H7 (cell line): ENCODE data around the gene APLN. TPM values are rescaled to one million over a fixed set of nuclear protein-coding genes. Genes with fewer than 3 reads are reported as not detected.
A peak's percentile ranks its signal among the peaks of the same experiment; 100 is the strongest.

Experiments used
- DNase-seq: peaks from one replicate; pipeline ENCODE4 v3.0.0; 2012
- H3K27me3 ChIP-seq: 2 replicates; pipeline ENCODE4 v1.6.0; 2011; ENCODE audit warnings: mild to moderate bottlenecking, low read length; ENCODE audit not compliant: control insufficient read depth, insufficient read depth
- H3K36me3 ChIP-seq: replicated peaks from 2 replicates; pipeline ENCODE4 v1.5.1; 2011; ENCODE audit warnings: low read length; ENCODE audit not compliant: control insufficient read depth, insufficient read depth
- H3K4me3 ChIP-seq: 2 replicates; pipeline ENCODE4 v1.5.1; 2011; ENCODE audit warnings: low read depth, mild to moderate bottlenecking, control low read depth, low read length, moderate library complexity; ENCODE audit not compliant: insufficient read depth
- total RNA-seq: library from RNA; depleted of rRNA; stranded (reverse); fragments of >200 nt; shearing (Covaris generic); gene quantifications from 2 replicates; pipeline ENCODE4 v1.2.3, GENCODE V29; 2014; rRNA removed

The APLN gene
- total RNA-seq, 1 experiment from 2014 or later, result 0.38 TPM

DNA sequence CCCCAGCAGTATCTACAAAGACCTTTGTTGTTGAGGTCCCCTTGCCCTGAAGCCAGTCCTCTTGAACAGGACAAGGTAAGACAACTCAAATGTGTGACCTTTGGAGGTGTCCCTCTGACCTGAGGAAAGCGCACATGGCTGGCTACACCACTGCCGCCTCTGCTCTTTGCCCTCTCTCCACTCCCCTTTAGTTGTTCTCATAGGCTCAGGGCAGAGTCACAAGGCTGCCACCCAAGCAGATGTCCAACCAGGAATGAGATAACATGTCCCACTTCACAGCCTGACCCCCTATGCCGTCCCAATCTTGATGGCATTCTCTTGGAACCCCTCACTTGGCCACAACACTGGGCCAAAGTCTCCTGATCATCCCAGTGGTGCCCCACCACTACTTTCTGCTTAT lies 46.3 kb downstream of the APLN start:
- DNase-seq, result no peak
- Histone ChIP-seq H3K4me3 (no peak overlapping the region), H3K27me3 (peaks cover 1% of the 10 kb centered on the region; the same call in 1 of the 2 replicates), H3K36me3 (no peaks in the 10 kb centered on the region)

DNA sequence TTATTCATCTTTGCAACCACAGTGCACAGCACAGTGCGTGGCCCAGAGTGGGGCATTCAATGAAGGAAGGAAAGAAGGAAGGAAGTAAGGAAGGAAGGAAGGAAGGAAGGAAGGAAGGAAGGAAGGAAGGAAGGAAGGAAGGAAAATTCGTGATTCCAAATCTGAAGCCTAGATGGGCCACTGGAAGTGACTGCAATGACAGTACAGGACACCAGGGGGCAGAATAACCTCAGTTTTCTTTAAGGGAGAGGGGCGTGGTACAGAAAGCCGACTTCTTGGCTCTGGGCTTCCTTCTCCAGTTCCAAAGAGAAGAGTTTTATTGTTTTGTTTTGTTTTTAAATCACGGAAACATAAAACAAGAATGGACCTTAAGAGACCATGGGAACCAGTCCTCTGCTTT lies 47.8 kb downstream of the APLN start:
- no peaks in the 10 kb centered on the region for H3K36me3 ChIP-seq
- peaks cover 1% of the 10 kb centered on the region; the same call in 1 of the 2 replicates for H3K27me3 ChIP-seq
- peak; percentile 85 for DNase-seq
- H3K4me3 ChIP-seq, result no peak overlapping the region

DNA sequence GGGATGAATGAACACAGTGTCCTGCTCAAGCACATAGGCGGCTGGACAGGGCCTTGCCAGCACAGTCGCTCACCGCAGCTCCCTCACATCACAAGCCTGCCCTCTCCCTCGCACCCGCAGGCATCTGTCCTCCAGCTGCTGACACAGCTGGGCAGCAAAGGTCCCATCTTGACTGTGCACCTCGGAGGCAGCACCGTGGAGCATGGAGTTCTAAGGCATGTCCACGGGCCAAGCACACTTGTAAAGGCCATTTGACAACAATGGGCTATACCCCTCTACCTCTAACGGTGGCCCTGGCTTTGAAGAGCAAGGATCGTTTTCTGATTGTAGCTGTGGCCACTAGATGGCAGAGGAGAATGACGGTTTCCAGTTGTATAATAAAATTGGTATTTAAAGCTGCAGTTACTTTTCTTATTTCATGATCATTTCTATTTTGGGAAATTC lies 53.8 kb downstream of the APLN start:
- DNase-seq, result peak; percentile 64
- no peak overlapping the region for H3K4me3 ChIP-seq

DNA sequence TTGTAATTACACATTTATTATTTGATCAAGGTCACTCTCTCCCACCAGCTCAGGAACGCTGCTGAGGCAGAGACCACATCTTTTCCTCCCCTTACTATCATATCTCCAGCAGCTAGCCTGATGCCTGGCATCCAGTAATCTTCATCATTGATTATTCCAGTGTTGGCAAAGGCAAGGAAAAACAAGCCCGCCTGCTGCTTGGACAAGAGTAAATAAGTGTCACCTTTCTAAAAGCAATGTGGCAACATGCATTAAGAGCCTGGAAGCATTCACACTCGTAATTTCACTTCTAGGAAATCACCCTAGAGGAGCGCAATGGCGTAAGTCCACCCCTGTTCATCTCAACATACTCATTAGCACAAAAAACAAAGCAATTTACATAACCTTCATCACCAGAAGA lies 54.8 kb downstream of the APLN start:
- no peaks in the 10 kb centered on the region for H3K27me3 ChIP-seq
- no peak for DNase-seq
- peaks cover 4% of the 10 kb centered on the region for H3K36me3 ChIP-seq

More for the DNA sequence above, 53.8 kb downstream of the APLN start:
- no peaks in the 10 kb centered on the region for H3K27me3 ChIP-seq
- H3K36me3 ChIP-seq, result peaks cover 1% of the 10 kb centered on the region

GRCh38 chrX:129599499-129599898 lies 55.3 kb downstream of the APLN start:
- H3K4me3 ChIP-seq, result no peak overlapping the region
- H3K27me3 ChIP-seq, result no peaks in the 10 kb centered on the region
- H3K36me3 ChIP-seq, result peaks cover 5% of the 10 kb centered on the region
- no peak for DNase-seq

More for the DNA sequence above, 54.8 kb downstream of the APLN start:
- H3K4me3 ChIP-seq, result no peak overlapping the region

GRCh38 chrX:129597905-129598304 lies 56.9 kb downstream of the APLN start:
- H3K27me3 ChIP-seq, result no peaks in the 10 kb centered on the region
- no peak overlapping the region for H3K4me3 ChIP-seq
- peaks cover 5% of the 10 kb centered on the region for H3K36me3 ChIP-seq
- no peak for DNase-seq

DNA sequence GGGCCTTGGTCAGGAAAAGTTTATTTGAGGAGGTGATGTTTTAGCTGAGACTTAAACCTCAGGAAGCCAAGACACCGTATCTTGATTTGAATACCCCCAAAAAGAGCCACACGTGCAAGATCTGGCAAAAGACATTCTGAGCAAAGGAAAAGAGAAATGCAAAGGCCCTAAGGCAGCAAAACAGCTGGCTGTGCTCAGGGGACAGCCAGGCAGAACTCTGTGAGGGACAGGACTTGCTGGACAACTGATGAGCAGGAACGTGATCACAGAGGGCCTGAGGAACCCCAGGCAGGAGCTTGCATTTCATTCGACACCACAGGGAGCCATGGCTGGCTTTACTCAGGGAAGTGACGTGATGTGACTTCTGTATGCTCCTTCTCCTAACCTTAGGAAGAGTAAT lies 58.7 kb downstream of the APLN start:
- no peak for DNase-seq
- H3K27me3 ChIP-seq, result no peaks in the 10 kb centered on the region

More for the DNA sequence above, 58.7 kb downstream of the APLN start:
- Histone ChIP-seq H3K4me3 (no peak overlapping the region), H3K36me3 (peaks cover 7% of the 10 kb centered on the region)

Other genes starting within 250 kb of the APLN start
- 56.8 and 79.1 TPM in 2 replicates for gene SMARCA1, start 131.5 kb downstream of the APLN start, total RNA-seq
- 22.4 and 27.1 TPM in 2 replicates for gene OCRL, start 114.7 kb downstream of the APLN start, total RNA-seq
- gene XPNPEP2, start 84.0 kb upstream of the APLN start, total RNA-seq, result 0.10 and 0.52 TPM in 2 replicates
- not detected in 2 replicates for gene SASH3, start 125.0 kb upstream of the APLN start, total RNA-seq
- 44.2 and 48.7 TPM in 2 replicates for gene ZDHHC9, start 188.9 kb upstream of the APLN start, total RNA-seq